GM12801 (cell line): ENCODE measurements around the gene PTTG1IP.

Source experiments
- CTCF ChIP-seq: IDR thresholded peaks from one replicate; pipeline ENCODE4 v1.5.1; 2011; ENCODE audit warnings: control low read depth; ENCODE audit not compliant: insufficient read length; ENCODE audit errors: extremely low read depth

PTTG1IP gene

GRCh38 chr21:44842721-44843445, 30.6 kb downstream of the PTTG1IP start:
- no peak for TF ChIP-seq CTCF

GRCh38 chr21:44842087-44842486, 31.4 kb downstream of the PTTG1IP start:
- no peak for TF ChIP-seq CTCF

DNA sequence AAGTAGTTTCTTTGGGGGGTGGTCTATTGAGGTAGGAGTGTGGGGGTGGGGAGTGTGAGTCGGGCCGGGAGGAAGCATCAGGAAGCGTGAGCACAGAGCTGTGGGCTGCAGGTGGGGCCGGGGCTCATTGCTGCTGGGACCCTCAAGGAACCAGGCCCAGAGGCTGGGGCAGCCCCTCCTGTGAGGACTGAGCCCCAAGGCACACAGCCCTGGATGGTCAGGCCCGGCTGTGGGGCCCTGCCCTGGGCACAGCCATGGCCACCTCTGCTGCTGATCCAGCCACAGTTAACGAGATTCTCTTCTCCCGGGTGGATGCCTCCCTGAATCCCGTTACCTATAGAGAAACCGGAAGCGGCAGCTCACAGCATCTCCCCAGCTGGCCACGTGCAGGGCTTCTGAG, 32.7 kb downstream of the PTTG1IP start:
- TF ChIP-seq CTCF: no peak

- TF ChIP-seq CTCF: no peak
These were observed 34.5 kb downstream of the PTTG1IP start for GRCh38 chr21:44838951-44839350.

- TF ChIP-seq CTCF: no peak
These were observed 35.2 kb downstream of the PTTG1IP start for GRCh38 chr21:44838039-44838895.

- TF ChIP-seq CTCF: no peak
These were observed 36.0 kb downstream of the PTTG1IP start for GRCh38 chr21:44837537-44837936.

DNA sequence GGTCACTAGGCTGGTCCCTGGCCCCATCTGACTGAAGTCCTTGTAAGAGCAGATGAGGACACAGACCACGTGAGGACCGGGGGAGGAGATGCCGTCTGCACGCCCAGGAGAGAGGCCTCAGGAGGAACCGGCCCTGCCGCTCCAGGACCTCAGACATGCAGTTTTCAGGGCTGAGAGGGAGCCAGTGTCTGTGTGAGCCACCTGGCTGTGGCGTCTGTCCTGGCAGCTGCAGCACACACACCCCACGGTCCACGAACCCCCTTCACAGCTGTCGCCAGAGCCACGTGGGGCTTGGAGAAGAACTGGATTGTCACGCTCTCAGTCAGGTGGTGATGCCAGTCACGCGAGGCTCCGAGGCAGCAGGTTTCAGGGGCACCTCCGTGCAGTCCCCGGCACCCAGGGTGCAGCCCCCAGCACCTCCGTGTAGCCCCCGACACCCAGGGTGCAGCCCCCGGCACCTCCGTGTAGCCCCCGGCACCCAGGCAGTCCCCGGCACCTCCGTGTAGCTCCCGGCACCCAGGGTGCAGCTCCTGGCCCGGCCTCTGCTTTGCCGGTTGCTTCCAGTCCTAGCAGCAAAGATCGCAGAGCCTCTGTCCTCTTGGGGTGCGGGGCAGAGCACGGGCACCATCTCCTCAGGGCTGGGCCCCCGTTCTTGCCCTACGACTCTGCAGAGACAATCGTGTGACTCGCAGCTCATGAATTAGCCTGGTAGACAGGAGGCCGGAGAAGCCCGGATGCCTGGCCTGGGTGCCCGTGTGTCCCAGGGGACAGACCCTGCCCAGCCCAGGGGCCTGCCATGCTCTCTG, 36.6 kb downstream of the PTTG1IP start:
- TF ChIP-seq CTCF: no peak
